ENCODE data around the gene OR10A4. TPM values are rescaled to one million over a fixed set of nuclear protein-coding genes. Genes with fewer than 3 reads are reported as not detected.

The OR10A4 gene
- total and polyA plus RNA-seq, 2 donors (not counting 1 experiment from before 2014, with no cell fraction given) = not detected

- no peaks in the 10 kb centered on the region for H4K20me1 ChIP-seq (ENCODE audit: control insufficient read depth, insufficient read depth, low read length, poor library complexity, severe bottlenecking)
- ChIA-PET CTCF (no interaction called here), POLR2A (no interaction called here)
- no peak overlapping the region for H2AFZ ChIP-seq (ENCODE audit: insufficient read depth, low read depth, low read length, poor library complexity, severe bottlenecking)
- 30% methylated on average over 2 of the region's 2 CpGs for WGBS (ENCODE audit: insufficient coverage)
- no peak overlapping the region for H3K4me3 ChIP-seq (ENCODE audit: control extremely low read depth in 1 of 5, extremely low read depth in 1 of 5, insufficient read depth in 1 of 5, low read depth in 2 of 5, low read length in 4 of 5)
- no peaks in the 10 kb centered on the region for H3K27me3 Mint-ChIP-seq
- H3K36me3 ChIP-seq (replicated peaks in 1 of 2; ENCODE audit: control extremely low read depth in 1 of 2, control insufficient read depth in 1 of 2, extremely low read depth in 1 of 2, insufficient read depth in 2 of 2, low read length in 1 of 2) = no peaks in the 10 kb centered on the region
- no peak for TF ChIP-seq EZH2 (IDR thresholded peaks at IDR 0.05; ENCODE audit: borderline replicate concordance, insufficient read depth, low read depth, low read length, poor library complexity, severe bottlenecking)
- no peak for TF ChIP-seq CTCF (IDR thresholded peaks at IDR 0.05)
- H3K79me2 ChIP-seq (ENCODE audit: control insufficient read depth, insufficient read depth, low read length) = no peaks in the 10 kb centered on the region
- H3K4me3 Mint-ChIP-seq = no peak overlapping the region
- no peaks in the 10 kb centered on the region for H3K4me1 ChIP-seq (ENCODE audit: control insufficient read depth in 2 of 2, insufficient read depth in 2 of 2, low read length in 2 of 2)
- no peak overlapping the region for H3K4me2 ChIP-seq (replicated peaks; ENCODE audit: low read depth, low read length, poor library complexity, severe bottlenecking)
- ATAC-seq (ENCODE audit: low read depth) (no peak), DNase-seq (no peak)
- no peak overlapping the region for H3K27ac ChIP-seq (ENCODE audit: low read length in 2 of 2)
- no peak overlapping the region for H3K27ac Mint-ChIP-seq
- H3K9me3 Mint-ChIP-seq (ENCODE audit: insufficient read depth) = peaks cover 3% of the 10 kb centered on the region
- intact Hi-C loops (cut with micrococcal nuclease) = loop anchor here (10.0 kb wide), 1 partner anchor 165 kb away; no protein-coding TSS in a partner anchor
- no peaks in the 10 kb centered on the region for H3K4me1 Mint-ChIP-seq
- H3K9me3 ChIP-seq (ENCODE audit: control extremely low read depth in 1 of 3, control insufficient read depth in 2 of 3, insufficient read depth in 1 of 3, low read length in 2 of 3) = peaks cover 0 to under 1% (median 0%) of the 10 kb centered on the region in 3 donors
- no peak overlapping the region for H3K9ac ChIP-seq (ENCODE audit: low read length)
- H3K27me3 ChIP-seq (replicated peaks in 1 of 4; ENCODE audit: control extremely low read depth in 1 of 4, control insufficient read depth in 3 of 4, insufficient read depth in 4 of 4, low read length in 3 of 4) = peaks cover 0 to 4% (median under 1%) of the 10 kb centered on the region in 4 experiments
Observed at GRCh38 chr11:6919698-6920097, 43.3 kb downstream of the OR10A4 start.

DNA sequence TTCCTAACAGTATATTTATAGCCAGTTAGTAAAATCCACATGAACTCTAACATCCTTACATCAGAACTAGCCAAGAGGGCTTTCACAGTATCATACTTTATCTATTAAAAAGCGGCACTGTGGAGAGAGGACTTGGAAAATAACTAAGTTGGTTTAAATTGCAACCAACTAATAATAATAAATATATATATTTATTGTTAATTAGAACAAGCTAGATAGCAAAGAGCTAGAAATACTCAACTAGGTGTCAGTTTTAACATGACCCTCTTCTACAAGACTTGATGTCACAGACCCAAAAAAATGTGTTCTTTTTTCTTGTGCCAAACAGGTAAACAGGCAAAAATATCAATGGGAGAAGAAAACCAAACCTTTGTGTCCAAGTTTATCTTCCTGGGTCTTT, 44.3 kb downstream of the OR10A4 start, which contains the start of gene OR2D3:
TSS of gene OR2D3 (plus strand) at position 301 of the 400 bp plus-strand sequence. CDS start at position 301, 0 bp downstream.
- H3K36me3 ChIP-seq (replicated peaks in 1 of 2; ENCODE audit: control extremely low read depth in 1 of 2, control insufficient read depth in 1 of 2, extremely low read depth in 1 of 2, insufficient read depth in 2 of 2, low read length in 1 of 2) = no peaks in the 10 kb centered on the region
- Mint-ChIP-seq H3K27ac (no peak within 1 kb of the TSS), H3K4me3 (no peak within 1 kb of the TSS), H3K4me1 (peaks cover 2% of the 10 kb centered on the region), H3K27me3 (no peaks in the 10 kb centered on the region), H3K9me3 (ENCODE audit: insufficient read depth) (peaks cover 3% of the 10 kb centered on the region)
- CTCF ChIA-PET = no interaction called here
- no peaks in the 10 kb centered on the region for H3K9me3 ChIP-seq (ENCODE audit: control extremely low read depth in 1 of 3, control insufficient read depth in 2 of 3, insufficient read depth in 1 of 3, low read length in 2 of 3)
- no peaks in the 10 kb centered on the region for H4K20me1 ChIP-seq (ENCODE audit: control insufficient read depth, insufficient read depth, low read length, poor library complexity, severe bottlenecking)
- no peaks in the 10 kb centered on the region for H3K79me2 ChIP-seq (ENCODE audit: control insufficient read depth, insufficient read depth, low read length)
- POLR2A ChIA-PET = no interaction called here
- no peak within 1 kb of the TSS for H3K4me3 ChIP-seq (ENCODE audit: control extremely low read depth in 1 of 5, extremely low read depth in 1 of 5, insufficient read depth in 1 of 5, low read depth in 2 of 5, low read length in 4 of 5)
- no peak for DNase-seq
- H3K27ac ChIP-seq (ENCODE audit: low read length in 2 of 2) = no peak within 1 kb of the TSS
- TF ChIP-seq CTCF (IDR thresholded peaks at IDR 0.05) (no peak), EZH2 (IDR thresholded peaks at IDR 0.05; ENCODE audit: borderline replicate concordance, insufficient read depth, low read depth, low read length, poor library complexity, severe bottlenecking) (no peak)
- no peak within 1 kb of the TSS for H3K4me2 ChIP-seq (replicated peaks; ENCODE audit: low read depth, low read length, poor library complexity, severe bottlenecking)
- H3K4me1 ChIP-seq (ENCODE audit: control insufficient read depth in 2 of 2, insufficient read depth in 2 of 2, low read length in 2 of 2) = no peaks in the 10 kb centered on the region
- H3K9ac ChIP-seq (ENCODE audit: low read length) = no peak within 1 kb of the TSS
- peaks cover 0 to 4% (median 1%) of the 10 kb centered on the region in 4 experiments for H3K27me3 ChIP-seq (replicated peaks in 1 of 4; ENCODE audit: control extremely low read depth in 1 of 4, control insufficient read depth in 3 of 4, insufficient read depth in 4 of 4, low read length in 3 of 4)
- ATAC-seq (ENCODE audit: low read depth) = no peak
- WGBS (ENCODE audit: insufficient coverage) = no CpG with 5 or more reads among the region's 1 CpG
- intact Hi-C loops (cut with micrococcal nuclease) = loop anchor here (10.0 kb wide), 1 partner anchor 166 kb away; no protein-coding TSS in a partner anchor
- no peak within 1 kb of the TSS for H2AFZ ChIP-seq (ENCODE audit: insufficient read depth, low read depth, low read length, poor library complexity, severe bottlenecking)
